ENCODE data around the gene LAG3.
"Not testable (repeated sequence)": the region's sequence is repeated elsewhere in the genome, so short reads cannot be mapped to it uniquely, and the experiment has no call there.

LAG3 gene

DNA sequence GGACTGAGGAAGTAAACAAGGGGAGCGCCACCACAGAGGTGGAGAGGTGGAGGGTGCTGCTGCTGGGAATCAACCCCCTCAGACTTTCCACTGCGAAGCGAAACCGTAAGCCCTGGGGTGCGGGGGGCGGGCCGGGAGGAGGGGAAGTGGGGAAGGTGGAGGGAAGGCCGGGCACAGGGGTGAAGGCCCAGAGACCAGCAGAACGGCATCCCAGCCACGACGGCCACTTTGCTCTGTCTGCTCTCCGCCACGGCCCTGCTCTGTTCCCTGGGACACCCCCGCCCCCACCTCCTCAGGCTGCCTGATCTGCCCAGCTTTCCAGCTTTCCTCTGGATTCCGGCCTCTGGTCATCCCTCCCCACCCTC is at the start of gene LAG3:
Gene LAG3, plus strand, starts transcription at position 190 of the 365 bp plus-strand sequence. CDS start 333 bp downstream, outside the sequence.
- peak in 1 of 2 donors; percentile 38 for DNase-seq (ENCODE audit: low read depth in 1 of 2, low spot score in 1 of 2)

- no peak for DNase-seq (ENCODE audit: low read depth in 1 of 2, low spot score in 1 of 2)
These were observed 49.5 kb upstream of the LAG3 start for GRCh38 chr12:6722863-6723262.

DNA sequence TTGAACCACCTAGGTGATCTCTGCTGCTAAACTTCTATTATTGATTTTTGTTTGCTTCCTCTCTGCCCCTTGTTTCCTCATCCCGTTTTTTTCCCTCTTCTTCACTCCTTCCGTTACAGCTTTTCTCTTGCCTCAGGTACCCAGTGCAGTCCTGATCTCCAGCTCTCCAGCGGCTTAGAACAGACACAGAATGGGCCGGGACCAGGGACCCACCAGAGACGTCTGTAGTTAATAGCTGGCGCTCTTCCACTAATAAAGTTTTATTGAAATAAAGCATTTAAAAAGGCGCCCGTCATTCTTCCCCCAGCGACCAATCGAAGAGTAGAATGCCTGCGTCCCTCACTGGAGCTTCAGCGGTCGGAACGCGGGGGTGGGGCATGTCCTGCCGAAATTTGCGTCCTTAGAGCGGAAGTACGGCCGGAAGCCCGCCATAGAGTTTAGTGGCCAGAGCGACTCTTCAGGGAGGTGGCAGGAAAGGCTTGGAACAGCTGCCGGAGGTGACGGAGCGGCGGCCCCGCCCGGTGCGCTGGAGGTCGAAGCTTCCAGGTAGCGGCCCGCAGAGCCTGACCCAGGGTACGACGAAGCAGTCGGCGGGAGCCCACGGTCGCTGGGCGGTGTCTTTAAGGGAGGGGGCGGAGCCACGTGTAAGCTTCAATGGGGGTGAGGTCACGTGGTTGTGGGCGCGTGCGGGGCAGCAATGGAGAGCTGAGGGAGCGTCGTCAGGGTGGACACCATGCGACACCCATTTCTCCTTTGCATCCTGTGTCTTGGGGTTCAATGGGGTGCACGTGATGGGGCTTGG is 48.5 kb upstream of the LAG3 start, which contains the start of gene COPS7A:
Gene COPS7A, plus strand, starts transcription at position 440 of the 802 bp plus-strand sequence. CDS start 611 bp downstream, outside the sequence.
- DNase-seq (ENCODE audit: low read depth in 1 of 2, low spot score in 1 of 2): peak; percentile 88 to 90

- DNase-seq (ENCODE audit: low read depth in 1 of 2, low spot score in 1 of 2): no peak
These were observed 47.9 kb upstream of the LAG3 start for GRCh38 chr12:6724409-6724797.

- DNase-seq (ENCODE audit: low read depth in 1 of 2, low spot score in 1 of 2): no peak
These were observed 47.0 kb upstream of the LAG3 start for GRCh38 chr12:6725350-6725749.

DNA sequence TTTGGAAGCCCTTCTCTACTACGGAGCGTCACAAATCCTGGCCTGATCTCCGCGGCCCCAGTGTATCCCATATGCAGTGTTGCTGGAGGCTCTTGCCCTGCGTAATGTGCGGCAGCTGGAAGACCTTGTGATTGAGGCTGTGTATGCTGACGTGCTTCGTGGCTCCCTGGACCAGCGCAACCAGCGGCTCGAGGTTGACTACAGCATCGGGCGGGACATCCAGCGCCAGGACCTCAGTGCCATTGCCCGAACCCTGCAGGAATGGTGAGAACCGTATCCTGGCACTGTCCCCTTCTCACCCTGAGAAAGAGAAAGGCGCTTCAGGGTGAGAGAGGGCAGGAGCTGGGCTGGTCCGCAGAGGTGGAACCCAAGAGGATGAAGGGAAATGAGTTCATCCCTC is 43.1 kb upstream of the LAG3 start:
- no peak for DNase-seq (ENCODE audit: low read depth in 1 of 2, low spot score in 1 of 2)

DNA sequence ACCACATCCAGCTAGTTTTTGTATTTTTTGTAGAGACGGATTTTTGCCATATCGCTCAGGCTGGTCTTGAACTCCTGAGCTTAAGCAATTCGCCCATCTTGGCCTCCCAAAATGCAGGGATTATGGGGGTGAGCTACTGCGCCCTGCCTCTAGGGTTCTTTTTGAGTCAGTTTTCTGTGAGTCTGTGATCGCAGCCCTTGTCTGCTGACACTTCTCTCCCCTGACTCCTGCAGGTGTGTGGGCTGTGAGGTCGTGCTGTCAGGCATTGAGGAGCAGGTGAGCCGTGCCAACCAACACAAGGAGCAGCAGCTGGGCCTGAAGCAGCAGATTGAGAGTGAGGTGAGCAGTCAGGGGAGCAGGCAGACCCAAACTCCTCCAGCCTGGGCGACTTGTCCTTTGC is 42.2 kb upstream of the LAG3 start:
- no peak for DNase-seq (ENCODE audit: low read depth in 1 of 2, low spot score in 1 of 2)

DNA sequence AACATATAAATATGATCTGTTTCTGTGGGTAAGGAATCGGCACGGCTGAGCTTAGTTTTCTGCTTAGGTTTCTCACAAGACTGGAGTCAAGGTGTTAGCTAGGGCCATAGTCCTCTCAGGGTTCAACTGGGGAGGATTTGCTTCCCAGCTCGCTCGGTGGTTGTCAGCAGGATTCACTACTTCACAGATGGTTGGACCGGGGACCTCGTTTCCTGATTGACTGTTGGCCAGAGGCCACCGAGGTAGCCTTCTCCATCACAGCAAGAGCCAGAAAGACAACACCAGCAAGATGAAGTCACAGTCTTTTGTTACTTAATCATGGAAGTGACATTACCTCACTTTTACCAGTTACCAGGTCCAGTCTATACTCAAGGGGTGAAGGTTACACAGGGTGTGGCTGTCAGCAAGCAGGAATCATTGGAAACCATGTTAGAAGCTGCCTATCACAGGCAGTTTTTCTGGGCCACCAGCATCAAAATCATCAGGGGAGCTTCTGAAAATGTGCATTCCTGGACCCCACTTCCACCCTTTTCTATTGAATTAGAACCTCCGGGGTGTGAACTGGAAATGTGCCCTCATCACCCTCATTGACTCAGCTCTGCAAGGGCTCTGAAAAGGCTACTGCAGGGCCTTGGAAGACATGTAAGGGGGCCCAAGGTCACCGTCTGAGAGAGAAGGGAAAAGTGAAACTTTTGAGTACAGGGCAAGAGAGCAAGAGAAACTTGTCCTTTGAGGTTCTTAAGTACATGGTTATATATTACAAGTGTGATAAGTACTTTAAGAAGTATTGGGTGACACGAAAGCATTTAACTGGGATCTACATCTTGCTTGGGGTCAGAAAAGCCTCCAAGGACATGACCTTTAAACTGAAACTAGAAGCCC is 37.6 kb upstream of the LAG3 start:
- no peak for DNase-seq (ENCODE audit: low read depth in 1 of 2, low spot score in 1 of 2)

DNA sequence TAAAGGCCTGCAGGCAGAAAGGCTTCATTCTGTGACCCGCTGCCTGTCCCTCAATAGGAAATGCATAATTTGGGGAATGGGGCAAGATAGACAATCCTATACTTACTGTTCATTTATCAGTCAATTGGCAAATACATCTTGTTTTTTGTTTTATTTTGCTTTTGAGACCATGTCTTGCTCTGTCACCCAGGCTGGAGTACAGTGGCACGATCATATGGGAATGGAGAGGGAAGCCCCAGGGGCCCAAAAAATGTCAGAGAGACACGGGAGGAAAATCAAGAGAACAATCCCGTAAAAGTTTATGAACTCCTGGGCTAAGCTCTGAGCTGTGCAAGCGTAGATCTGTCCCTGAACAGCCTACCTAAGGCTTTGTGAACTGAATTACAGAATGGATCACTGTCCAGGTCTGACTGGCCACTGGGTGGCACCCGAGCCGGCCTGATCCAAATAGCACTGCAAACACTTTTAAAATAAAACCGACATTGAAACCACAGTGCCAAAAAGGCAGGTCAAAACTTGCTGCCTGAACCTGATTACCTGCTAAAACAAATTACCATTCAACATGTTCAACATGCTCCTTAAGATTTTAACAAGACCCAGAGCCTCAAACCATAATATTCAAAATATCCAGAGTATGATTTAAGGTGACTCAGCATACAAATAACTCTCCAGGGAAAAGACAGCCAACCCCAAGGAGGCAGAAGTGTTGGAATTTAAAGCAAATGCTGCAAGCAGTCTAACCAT is 36.7 kb upstream of the LAG3 start:
- no peak for DNase-seq (ENCODE audit: low read depth in 1 of 2, low spot score in 1 of 2)

GRCh38 chr12:6736754-6737153 is 35.6 kb upstream of the LAG3 start:
- DNase-seq (ENCODE audit: low read depth in 1 of 2, low spot score in 1 of 2): no peak

DNA sequence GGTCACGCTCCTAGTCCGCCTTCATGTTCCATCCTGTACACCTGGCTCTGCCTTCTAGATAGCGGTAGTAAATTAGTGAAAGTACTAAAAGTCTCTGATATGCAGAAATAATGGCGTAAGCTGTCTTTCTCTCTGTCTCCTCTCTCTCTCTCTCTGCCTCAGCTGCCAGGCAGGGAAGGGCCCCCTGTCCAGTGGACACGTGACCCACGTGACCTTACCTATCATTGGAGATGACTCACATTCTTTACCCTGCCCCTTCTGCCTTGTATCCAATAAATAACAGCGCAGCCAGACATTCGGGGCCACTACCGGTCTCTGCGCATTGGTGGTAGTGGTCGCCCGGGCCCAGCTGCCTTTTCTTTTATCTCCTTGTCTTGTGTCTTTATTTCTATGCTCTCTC is 30.2 kb upstream of the LAG3 start:
- not testable (repeated sequence) for DNase-seq (ENCODE audit: low read depth in 1 of 2, low spot score in 1 of 2)

GRCh38 chr12:6742834-6743233 is 29.5 kb upstream of the LAG3 start:
- no peak for DNase-seq (ENCODE audit: low read depth in 1 of 2, low spot score in 1 of 2)

- not testable (repeated sequence) for DNase-seq (ENCODE audit: low read depth in 1 of 2, low spot score in 1 of 2)
These were observed 29.0 kb upstream of the LAG3 start for GRCh38 chr12:6743300-6743699.

DNA sequence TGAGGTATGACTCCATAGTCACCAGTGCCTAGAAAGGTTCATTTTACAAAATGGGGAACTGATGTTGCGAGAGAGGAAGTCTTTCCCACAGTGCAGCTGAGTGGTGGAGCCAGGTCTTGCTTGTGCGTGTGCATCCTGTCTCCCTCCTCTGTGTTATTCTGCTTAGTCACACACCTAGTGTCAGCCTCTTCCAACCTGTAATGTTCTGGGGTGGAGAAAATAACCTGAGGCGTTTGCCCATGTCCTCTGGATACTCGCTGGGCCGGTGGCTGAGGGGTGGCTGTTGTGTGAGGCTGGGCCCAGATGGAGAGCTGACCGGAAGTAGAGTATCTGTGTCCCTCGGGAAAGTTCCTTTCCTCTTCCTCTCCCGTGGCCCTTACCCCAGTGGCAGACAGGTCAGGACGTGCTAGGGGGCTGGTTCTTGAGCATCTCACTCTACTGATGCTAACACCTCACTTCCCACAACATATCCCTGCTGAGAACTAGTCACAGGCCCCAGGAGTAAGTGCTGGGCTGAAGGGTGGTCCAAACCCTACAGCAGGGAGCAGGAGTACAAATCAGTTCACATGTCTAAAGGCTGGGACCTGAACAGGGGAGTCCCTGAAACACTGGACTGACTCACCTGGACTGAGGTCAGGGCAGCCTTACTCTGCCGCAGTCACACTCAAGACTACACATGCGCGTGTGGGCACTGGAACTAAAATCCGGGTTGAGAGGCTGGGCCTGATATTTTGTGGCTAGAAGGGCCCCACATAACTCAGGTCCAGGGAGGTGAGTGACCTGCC is 26.4 kb upstream of the LAG3 start:
- no peak for DNase-seq (ENCODE audit: low read depth in 1 of 2, low spot score in 1 of 2)

DNA sequence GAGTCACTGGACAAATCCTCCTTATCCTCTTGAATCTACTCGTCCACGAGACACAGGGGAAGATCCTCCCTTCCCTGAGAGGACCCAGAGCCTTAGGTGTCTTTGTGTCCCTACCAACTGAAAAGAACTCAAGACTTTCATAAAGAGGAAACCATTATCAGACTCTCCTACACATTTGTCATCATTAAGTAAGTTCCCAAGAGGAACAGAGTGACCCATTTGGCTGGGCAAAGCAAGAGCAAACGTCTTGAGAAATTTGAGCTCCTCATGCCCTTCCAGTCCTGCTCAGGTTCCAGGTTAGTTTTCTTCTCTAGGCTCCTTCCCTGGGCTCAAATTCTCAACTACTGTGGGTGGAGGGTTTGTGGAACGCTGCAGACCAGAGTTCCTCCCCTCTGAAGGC is 25.1 kb upstream of the LAG3 start:
- no peak for DNase-seq (ENCODE audit: low read depth in 1 of 2, low spot score in 1 of 2)

GRCh38 chr12:6748761-6749160 is 23.6 kb upstream of the LAG3 start:
- no peak for DNase-seq (ENCODE audit: low read depth in 1 of 2, low spot score in 1 of 2)

GRCh38 chr12:6750506-6750905 is 21.8 kb upstream of the LAG3 start:
- no peak for DNase-seq (ENCODE audit: low read depth in 1 of 2, low spot score in 1 of 2)

DNA sequence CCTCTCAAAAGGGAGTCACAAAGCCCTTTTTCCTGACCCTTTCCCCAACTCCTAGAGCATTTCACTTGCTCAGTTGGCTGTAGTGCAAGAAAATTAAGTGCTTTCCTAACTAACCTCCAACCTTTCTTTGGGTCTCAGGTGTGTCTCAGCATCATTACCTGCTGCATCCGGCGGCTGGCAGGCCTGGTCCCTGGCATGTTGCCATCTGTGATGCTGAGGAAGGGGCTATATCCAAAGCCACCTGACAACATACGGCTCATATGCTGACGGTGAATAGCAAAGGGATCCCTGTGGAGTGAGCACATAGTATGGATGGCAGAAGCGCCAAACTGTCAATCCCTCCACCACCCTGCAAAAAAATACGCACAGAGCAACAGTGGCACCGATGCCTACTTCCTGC is 20.6 kb upstream of the LAG3 start:
- DNase-seq (ENCODE audit: low read depth in 1 of 2, low spot score in 1 of 2): no peak

- no peak for DNase-seq (ENCODE audit: low read depth in 1 of 2, low spot score in 1 of 2)
These were observed 20.0 kb upstream of the LAG3 start for GRCh38 chr12:6752167-6752920.

All from activated T-helper 1 cell treated with anti-CD3 and anti-CD28 coated beads, Interleukin-2, amount 50 U/mL, for 16 hours (primary cell).